Measurements from ENCODE around the gene TPMT. TPM values are rescaled to one million over a fixed set of nuclear protein-coding genes. Genes with fewer than 3 reads are reported as not detected.
"Not testable (repeated sequence)": the region's sequence is repeated elsewhere in the genome, so short reads cannot be mapped to it uniquely, and the experiment has no call there.

Gene TPMT
- total RNA-seq, 1 donor from 2014 or later, result 9.5 TPM

GRCh38 chr6:18155864-18156421, 1.1 kb upstream of the TPMT start:
- DNase-seq (ENCODE audit: low spot score), result peak; percentile 80

- DNase-seq (ENCODE audit: low spot score), result peak; percentile 99
These were observed 430 bp upstream of the TPMT start, which contains the start of gene KDM1B for GRCh38 chr6:18155150-18155863. KDM1B (plus strand) TSS chr6:18155422; CDS start chr6:18159896, 4,474 bp downstream.

DNA sequence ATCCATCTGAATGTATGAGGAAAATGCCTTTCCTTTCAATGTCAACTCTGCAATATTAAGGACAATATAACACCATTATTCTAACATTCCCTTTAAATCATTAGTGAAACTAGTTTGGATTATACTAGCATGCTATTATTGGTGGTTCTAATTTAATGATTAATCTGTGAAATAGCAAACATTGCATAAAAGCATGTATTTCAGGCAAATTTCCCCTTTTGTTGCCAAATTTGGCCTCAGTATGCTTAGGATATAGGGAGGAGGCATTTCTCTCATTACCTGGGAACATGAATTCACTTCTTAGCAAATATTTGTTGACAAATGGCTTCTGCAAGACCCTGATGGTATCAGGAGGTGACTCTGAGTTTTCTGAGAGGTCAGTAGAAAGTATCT, 1.6 kb downstream of the TPMT start:
- no peak for DNase-seq (ENCODE audit: low spot score)

GRCh38 chr6:18151801-18152200, 3.1 kb downstream of the TPMT start:
- no peak for DNase-seq (ENCODE audit: low spot score)

DNA sequence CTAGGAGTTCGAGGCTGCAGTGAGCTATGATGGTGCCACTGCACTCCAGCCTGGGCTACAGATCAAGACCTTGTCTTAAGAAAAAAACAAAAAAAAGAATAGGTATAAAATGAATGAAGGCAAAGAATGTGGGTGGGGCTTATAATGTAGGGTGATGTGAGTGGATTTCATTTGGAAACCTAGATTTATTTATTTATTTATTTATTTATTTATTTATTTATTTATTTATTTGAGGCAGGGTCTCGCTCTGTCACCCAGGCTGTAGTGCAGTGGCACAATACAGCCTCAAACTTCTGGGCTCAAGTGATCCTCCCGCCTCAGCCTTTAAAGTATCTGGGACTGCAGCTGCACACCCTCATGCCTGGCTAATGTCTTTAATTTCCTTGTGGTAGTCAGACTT, 3.5 kb downstream of the TPMT start:
- not testable (repeated sequence) for DNase-seq (ENCODE audit: low spot score)

DNA sequence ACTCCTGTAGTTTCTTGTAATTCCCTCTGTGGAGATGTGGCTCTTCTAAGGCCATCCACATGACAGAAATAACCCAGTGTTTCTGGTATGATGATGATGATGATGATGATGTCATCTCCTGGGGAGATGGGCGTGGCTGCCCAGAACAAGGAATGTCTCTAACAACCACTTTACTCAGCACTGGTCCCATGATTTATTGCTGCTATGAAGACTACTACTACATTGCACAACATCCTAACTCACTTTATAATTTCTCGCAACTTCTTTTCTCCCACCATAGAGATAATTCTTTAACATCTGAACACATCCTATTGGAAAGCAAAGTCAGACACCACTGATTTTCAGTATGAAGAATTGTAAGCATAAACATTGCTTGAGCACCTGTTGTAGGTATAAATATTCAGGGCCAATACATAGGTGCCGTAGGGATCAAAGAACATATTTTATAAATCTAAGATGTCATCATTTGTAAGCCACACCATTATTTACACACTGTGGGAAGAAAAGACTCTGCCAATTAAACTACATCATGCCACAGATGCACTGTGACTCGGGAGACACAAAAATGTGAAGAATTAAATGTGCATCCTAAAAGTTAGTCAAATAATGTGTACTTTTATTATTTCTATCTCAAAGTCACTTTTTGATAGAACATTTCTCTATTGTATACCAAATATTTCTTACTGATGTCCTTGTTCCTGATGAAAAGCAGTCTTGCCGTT, 6.4 kb downstream of the TPMT start:
- DNase-seq (ENCODE audit: low spot score), result no peak

DNA sequence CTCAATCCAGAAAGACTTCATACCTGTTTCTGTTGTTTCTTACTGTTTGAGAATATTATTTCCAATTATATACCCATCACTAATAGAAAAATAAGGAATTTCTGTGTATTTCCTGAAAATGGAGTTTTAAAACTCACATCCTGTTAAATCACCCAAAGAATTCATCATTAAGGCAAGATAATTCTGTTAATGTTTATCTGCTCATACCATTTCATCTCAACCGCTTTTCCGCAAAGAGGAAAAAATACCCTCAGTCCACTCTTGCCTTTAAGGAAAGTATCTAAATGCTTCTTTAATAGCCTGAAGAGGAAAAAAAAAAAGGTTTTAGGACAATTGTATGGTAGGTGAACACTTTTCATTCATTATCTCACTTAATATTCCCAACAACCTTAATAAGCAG, 7.3 kb downstream of the TPMT start:
- DNase-seq (ENCODE audit: low spot score), result no peak

GRCh38 chr6:18147160-18147559, 7.7 kb downstream of the TPMT start:
- no peak for DNase-seq (ENCODE audit: low spot score)

- no peak for DNase-seq (ENCODE audit: low spot score)
These were observed 12.4 kb downstream of the TPMT start for GRCh38 chr6:18142591-18142861.

DNA sequence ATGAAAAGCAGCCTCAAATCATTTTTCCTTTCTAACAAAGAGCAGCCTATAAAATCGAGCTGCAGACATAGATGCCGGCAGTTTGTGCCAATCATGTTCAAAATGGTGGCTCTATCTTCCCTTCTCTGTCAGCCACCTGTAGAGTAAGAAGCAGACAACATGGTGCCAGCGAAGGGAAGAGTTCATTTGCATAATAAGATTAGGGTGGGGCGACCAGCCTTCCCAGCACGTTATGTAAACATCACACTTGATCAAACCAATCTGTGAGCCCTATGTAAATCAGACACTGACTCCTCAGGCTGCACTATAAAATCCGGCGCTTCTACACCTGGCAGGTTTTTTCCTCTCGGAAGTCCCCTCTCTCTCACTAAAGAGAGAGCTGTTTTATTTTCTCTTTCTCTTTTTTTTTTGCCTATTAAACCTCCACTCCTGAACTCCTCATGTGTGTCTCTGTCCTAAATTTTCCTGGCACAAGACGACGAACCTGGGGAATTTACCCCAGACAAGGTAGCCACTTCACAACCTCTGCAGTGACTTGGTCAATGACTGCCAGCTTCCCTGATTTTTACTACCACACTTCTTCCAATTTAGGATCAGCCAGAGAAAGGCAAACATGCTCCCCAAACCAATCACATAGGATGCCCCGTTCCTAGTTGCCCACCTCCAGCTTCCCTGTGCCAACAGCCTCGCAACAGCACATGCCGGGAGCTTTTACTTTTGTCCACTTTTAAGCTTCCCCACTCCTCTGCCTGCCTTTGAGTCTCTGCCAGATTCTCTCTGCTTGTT, 12.9 kb downstream of the TPMT start:
- no peak for DNase-seq (ENCODE audit: low spot score)

- DNase-seq (ENCODE audit: low spot score), result no peak
These were observed 14.8 kb downstream of the TPMT start for GRCh38 chr6:18139935-18140621.

DNA sequence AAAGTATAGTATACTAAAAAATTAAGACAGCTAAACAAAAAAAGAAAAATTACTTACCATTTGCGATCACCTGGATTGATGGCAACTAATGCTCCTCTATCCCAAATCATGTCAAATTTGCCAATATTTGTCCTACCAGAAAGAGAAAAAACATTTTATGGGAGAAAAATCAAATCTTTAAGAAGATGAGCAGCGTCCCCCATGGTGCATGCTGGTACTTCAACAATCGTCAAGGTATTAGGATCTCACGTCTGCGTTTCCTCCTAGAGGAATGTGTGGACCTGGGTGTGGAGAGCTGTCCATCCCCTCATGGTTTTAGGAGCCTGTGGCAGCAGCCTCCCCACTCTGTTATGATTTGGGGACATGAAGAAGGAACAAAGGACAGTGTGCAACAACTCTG, 16.0 kb downstream of the TPMT start:
- DNase-seq (ENCODE audit: low spot score), result no peak

DNA sequence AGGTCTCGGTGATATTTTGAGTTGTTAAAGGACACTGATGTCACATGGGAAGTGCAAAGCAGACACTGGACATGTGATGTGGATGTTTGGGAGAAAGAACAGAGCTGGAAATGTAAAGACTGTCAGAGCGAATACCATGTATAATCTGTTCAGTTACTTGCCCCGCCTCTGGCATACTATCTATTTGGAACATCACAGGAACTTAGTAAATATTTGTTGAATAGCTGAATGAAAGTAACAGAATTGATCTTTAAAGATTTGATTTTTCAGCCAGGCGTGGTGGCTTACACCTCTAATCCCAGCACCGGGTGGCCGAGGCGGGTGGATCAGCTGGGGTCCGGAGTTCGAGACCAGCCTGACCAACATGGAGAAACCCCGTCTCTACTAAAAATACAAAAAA, 18.6 kb downstream of the TPMT start:
- no peak for DNase-seq (ENCODE audit: low spot score)

- no peak for DNase-seq (ENCODE audit: low spot score)
These were observed 19.7 kb downstream of the TPMT start for GRCh38 chr6:18135171-18135570.

GRCh38 chr6:18132346-18132745, 22.5 kb downstream of the TPMT start:
- no peak for DNase-seq (ENCODE audit: low spot score)

GRCh38 chr6:18126121-18126520, 28.8 kb downstream of the TPMT start:
- no peak for DNase-seq (ENCODE audit: low spot score)

GRCh38 chr6:18122128-18123093, 32.5 kb downstream of the TPMT start, which contains the start of gene NHLRC1:
NHLRC1 (minus strand) TSS chr6:18122677; CDS start chr6:18122606, 71 bp downstream.
- peak; percentile 91 for DNase-seq (ENCODE audit: low spot score)

GRCh38 chr6:18121580-18122127, 33.2 kb downstream of the TPMT start:
- no peak for DNase-seq (ENCODE audit: low spot score)

- DNase-seq (ENCODE audit: low spot score), result no peak
These were observed 35.6 kb downstream of the TPMT start for GRCh38 chr6:18119236-18119635.

DNA sequence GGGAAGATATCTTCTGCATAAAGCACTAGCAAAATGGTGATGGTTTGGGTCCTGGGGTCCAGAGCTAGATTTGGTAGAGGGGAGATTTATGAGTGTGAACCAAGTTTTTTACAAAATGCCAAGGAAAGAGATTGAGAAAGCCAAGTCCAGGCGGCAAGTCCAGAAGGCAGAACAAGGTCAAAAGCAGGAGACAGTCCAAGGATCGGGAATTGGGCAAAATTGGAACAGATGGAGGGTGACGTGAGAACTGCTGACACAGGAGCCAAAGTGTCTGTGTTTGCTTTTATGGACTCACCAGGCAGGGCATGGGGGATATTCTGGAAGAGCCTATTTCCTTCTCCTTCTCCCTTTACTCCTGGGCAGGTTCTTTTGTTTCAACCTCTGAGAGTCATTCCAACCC, 36.5 kb downstream of the TPMT start:
- no peak for DNase-seq (ENCODE audit: low spot score)

Data from ureter (tissue), 1 donor.